ENCODE data around the gene PURB. TPM values are rescaled to one million over a fixed set of nuclear protein-coding genes. Genes with fewer than 3 reads are reported as not detected.
"Not testable (repeated sequence)": the region's sequence is repeated elsewhere in the genome, so short reads cannot be mapped to it uniquely, and the experiment has no call there.

The PURB gene
- polyA plus RNA-seq, 1 donor from 2014 or later = 14.7 TPM

- TF ChIP-seq POLR2AphosphoS5 (IDR thresholded peaks at IDR 0.05) = no peak
- no peak for TF ChIP-seq EZH2 (IDR thresholded peaks at IDR 0.05; ENCODE audit: borderline replicate concordance, insufficient read depth, low read length, poor library complexity, severe bottlenecking)
- TF ChIP-seq, protein P1, sequence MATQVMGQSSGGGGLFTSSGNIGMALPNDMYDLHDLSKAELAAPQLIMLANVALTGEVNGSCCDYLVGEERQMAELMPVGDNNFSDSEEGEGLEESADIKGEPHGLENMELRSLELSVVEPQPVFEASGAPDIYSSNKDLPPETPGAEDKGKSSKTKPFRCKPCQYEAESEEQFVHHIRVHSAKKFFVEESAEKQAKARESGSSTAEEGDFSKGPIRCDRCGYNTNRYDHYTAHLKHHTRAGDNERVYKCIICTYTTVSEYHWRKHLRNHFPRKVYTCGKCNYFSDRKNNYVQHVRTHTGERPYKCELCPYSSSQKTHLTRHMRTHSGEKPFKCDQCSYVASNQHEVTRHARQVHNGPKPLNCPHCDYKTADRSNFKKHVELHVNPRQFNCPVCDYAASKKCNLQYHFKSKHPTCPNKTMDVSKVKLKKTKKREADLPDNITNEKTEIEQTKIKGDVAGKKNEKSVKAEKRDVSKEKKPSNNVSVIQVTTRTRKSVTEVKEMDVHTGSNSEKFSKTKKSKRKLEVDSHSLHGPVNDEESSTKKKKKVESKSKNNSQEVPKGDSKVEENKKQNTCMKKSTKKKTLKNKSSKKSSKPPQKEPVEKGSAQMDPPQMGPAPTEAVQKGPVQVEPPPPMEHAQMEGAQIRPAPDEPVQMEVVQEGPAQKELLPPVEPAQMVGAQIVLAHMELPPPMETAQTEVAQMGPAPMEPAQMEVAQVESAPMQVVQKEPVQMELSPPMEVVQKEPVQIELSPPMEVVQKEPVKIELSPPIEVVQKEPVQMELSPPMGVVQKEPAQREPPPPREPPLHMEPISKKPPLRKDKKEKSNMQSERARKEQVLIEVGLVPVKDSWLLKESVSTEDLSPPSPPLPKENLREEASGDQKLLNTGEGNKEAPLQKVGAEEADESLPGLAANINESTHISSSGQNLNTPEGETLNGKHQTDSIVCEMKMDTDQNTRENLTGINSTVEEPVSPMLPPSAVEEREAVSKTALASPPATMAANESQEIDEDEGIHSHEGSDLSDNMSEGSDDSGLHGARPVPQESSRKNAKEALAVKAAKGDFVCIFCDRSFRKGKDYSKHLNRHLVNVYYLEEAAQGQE (IDR thresholded peaks at IDR 0.05; ENCODE audit: borderline replicate concordance) = no peak
- TF ChIP-seq, protein P2, sequence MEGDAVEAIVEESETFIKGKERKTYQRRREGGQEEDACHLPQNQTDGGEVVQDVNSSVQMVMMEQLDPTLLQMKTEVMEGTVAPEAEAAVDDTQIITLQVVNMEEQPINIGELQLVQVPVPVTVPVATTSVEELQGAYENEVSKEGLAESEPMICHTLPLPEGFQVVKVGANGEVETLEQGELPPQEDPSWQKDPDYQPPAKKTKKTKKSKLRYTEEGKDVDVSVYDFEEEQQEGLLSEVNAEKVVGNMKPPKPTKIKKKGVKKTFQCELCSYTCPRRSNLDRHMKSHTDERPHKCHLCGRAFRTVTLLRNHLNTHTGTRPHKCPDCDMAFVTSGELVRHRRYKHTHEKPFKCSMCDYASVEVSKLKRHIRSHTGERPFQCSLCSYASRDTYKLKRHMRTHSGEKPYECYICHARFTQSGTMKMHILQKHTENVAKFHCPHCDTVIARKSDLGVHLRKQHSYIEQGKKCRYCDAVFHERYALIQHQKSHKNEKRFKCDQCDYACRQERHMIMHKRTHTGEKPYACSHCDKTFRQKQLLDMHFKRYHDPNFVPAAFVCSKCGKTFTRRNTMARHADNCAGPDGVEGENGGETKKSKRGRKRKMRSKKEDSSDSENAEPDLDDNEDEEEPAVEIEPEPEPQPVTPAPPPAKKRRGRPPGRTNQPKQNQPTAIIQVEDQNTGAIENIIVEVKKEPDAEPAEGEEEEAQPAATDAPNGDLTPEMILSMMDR (IDR thresholded peaks at IDR 0.05; ENCODE audit: poor library complexity, severe bottlenecking) = peak; percentile 94
- no peak for TF ChIP-seq TAF1 (IDR thresholded peaks at IDR 0.05; ENCODE audit: low read depth)
- peak; percentile 80 for TF ChIP-seq RAD21 (conservative IDR thresholded peaks at IDR 0.05)
- TF ChIP-seq MXI1 (conservative IDR thresholded peaks at IDR 0.05; ENCODE audit: poor library complexity, severe bottlenecking) = no peak
- TF ChIP-seq SMC3 (conservative IDR thresholded peaks at IDR 0.05; ENCODE audit: poor library complexity) = peak; percentile 84
- TF ChIP-seq EP300 (conservative IDR thresholded peaks at IDR 0.05; ENCODE audit: poor library complexity, severe bottlenecking) = no peak
- Histone ChIP-seq H2AFZ (ENCODE audit: low read depth, low read length) (peak overlapping the region; percentile 30), H3K27me3 (ENCODE audit: insufficient read depth, low read depth, low read length) (no peaks in the 10 kb centered on the region), H3K9me2 (ENCODE audit: insufficient read depth, low read length) (no peaks in the 10 kb centered on the region), H3K4me2 (ENCODE audit: low read length) (peak overlapping the region; percentile 87), H3K4me3 (ENCODE audit: low read length) (peak overlapping the region; percentile 97), H3K79me2 (replicated peaks; ENCODE audit: insufficient read depth, low read length) (peaks cover 35% of the 10 kb centered on the region), H3F3A (ENCODE audit: insufficient read depth, low read length, poor library complexity, severe bottlenecking) (peaks cover 8% of the 10 kb centered on the region), H3K27ac (ENCODE audit: low read length) (peak overlapping the region; percentile 70), H3K9me3 (ENCODE audit: low read length) (no peaks in the 10 kb centered on the region), H4K20me1 (ENCODE audit: insufficient read depth) (no peaks in the 10 kb centered on the region), H3K36me3 (ENCODE audit: insufficient read depth, low read length) (no peaks in the 10 kb centered on the region), H3K9ac (ENCODE audit: low read length) (peak overlapping the region; percentile 71)
Observed at GRCh38 chr7:44847509-44847919, 37.8 kb downstream of the PURB start.

- peak overlapping the region; percentile 87 for H3K4me2 ChIP-seq (ENCODE audit: low read length)
- H3K9ac ChIP-seq (ENCODE audit: low read length) = peak overlapping the region; percentile 71
- H3K27ac ChIP-seq (ENCODE audit: low read length) = peak overlapping the region; percentile 70
- peaks cover 41% of the 10 kb centered on the region for H3K79me2 ChIP-seq (replicated peaks; ENCODE audit: insufficient read depth, low read length)
- H2AFZ ChIP-seq (ENCODE audit: low read depth, low read length) = peak overlapping the region; percentile 30
- TF ChIP-seq EP300 (conservative IDR thresholded peaks at IDR 0.05; ENCODE audit: poor library complexity, severe bottlenecking) (no peak), POLR2AphosphoS5 (IDR thresholded peaks at IDR 0.05) (no peak), SMC3 (conservative IDR thresholded peaks at IDR 0.05; ENCODE audit: poor library complexity) (no peak)
- TF ChIP-seq, protein P2 (IDR thresholded peaks at IDR 0.05; ENCODE audit: poor library complexity, severe bottlenecking) = no peak
- no peaks in the 10 kb centered on the region for H3K9me3 ChIP-seq (ENCODE audit: low read length)
- H3F3A ChIP-seq (ENCODE audit: insufficient read depth, low read length, poor library complexity, severe bottlenecking) = peaks cover 8% of the 10 kb centered on the region
- H3K36me3 ChIP-seq (ENCODE audit: insufficient read depth, low read length) = no peaks in the 10 kb centered on the region
- peak overlapping the region; percentile 97 for H3K4me3 ChIP-seq (ENCODE audit: low read length)
- no peaks in the 10 kb centered on the region for H3K27me3 ChIP-seq (ENCODE audit: insufficient read depth, low read depth, low read length)
- no peaks in the 10 kb centered on the region for H4K20me1 ChIP-seq (ENCODE audit: insufficient read depth)
- no peaks in the 10 kb centered on the region for H3K9me2 ChIP-seq (ENCODE audit: insufficient read depth, low read length)
Observed at GRCh38 chr7:44846816-44847508, 38.4 kb downstream of the PURB start.

GRCh38 chr7:44846390-44846789 is 38.9 kb downstream of the PURB start:
- H3F3A ChIP-seq (ENCODE audit: insufficient read depth, low read length, poor library complexity, severe bottlenecking); H3K9me3 ChIP-seq (ENCODE audit: low read length); H3K27ac ChIP-seq (ENCODE audit: low read length); H4K20me1 ChIP-seq (ENCODE audit: insufficient read depth); H3K36me3 ChIP-seq (ENCODE audit: insufficient read depth, low read length); H3K9me2 ChIP-seq (ENCODE audit: insufficient read depth, low read length); H2AFZ ChIP-seq (ENCODE audit: low read depth, low read length); H3K27me3 ChIP-seq (ENCODE audit: insufficient read depth, low read depth, low read length): not testable (repeated sequence)
- Histone ChIP-seq H3K4me2 (ENCODE audit: low read length) (peak overlapping the region; percentile 87), H3K9ac (ENCODE audit: low read length) (peak overlapping the region; percentile 71), H3K79me2 (replicated peaks; ENCODE audit: insufficient read depth, low read length) (peaks cover 46% of the 10 kb centered on the region), H3K4me3 (ENCODE audit: low read length) (peak overlapping the region; percentile 97)

All from neural cell (in vitro differentiated cells).